ENCODE measurements around the gene FN1. TPM values are rescaled to one million over a fixed set of nuclear protein-coding genes. Genes with fewer than 3 reads are reported as not detected.

The FN1 gene
- total RNA-seq, 1 experiment from 2014 or later = 11.1 TPM

GRCh38 chr2:215461836-215462532, 26.1 kb upstream of the FN1 start:
- BruUV-seq (replicated peaks) = no TSS peak
- CTCF ChIA-PET = no interaction called here
- H3K9me2 ChIP-seq (ENCODE audit: insufficient read depth) = no peaks in the 10 kb centered on the region
- DNase-seq (ENCODE audit: low read depth, low spot score) = no peak
- TF ChIP-seq FOSL1 (IDR thresholded peaks at IDR 0.05; ENCODE audit: low read depth) (no peak), CBX3 (IDR thresholded peaks at IDR 0.05; ENCODE audit: low read depth) (no peak), RAD21 (IDR thresholded peaks at IDR 0.05; ENCODE audit: low read depth) (no peak)
- no peak overlapping the region for H3K4me2 ChIP-seq (ENCODE audit: low read length)
- POLR2A ChIA-PET = no interaction called here
- intact Hi-C loops (cut with micrococcal nuclease) = no loop called here
- no peaks in the 10 kb centered on the region for H3K4me1 ChIP-seq (ENCODE audit: control insufficient read depth in 1 of 2, insufficient read depth in 2 of 2, low read length in 2 of 2)
- no peak overlapping the region for H2AFZ ChIP-seq (ENCODE audit: low read depth, low read length, poor library complexity, severe bottlenecking)
- no peak for ATAC-seq
- no peaks in the 10 kb centered on the region for H3K27me3 ChIP-seq (ENCODE audit: insufficient read depth, low read length)
- H3K36me3 ChIP-seq (ENCODE audit: control insufficient read depth in 1 of 2, insufficient read depth in 2 of 2, low read length in 2 of 2) = no peaks in the 10 kb centered on the region
- H3K27ac ChIP-seq (ENCODE audit: low read depth, low read length) = no peak overlapping the region
- H3K9ac ChIP-seq (ENCODE audit: low read length) = no peak overlapping the region
- no peaks in the 10 kb centered on the region for H3K79me2 ChIP-seq (ENCODE audit: insufficient read depth, low read length)
- H3K9me3 ChIP-seq (ENCODE audit: control insufficient read depth in 1 of 2, insufficient read depth in 1 of 2, low read depth in 1 of 2, low read length in 2 of 2) = no peaks in the 10 kb centered on the region
- H4K20me1 ChIP-seq (ENCODE audit: insufficient read depth) = no peaks in the 10 kb centered on the region
- H3K4me3 ChIP-seq (replicated peaks in 1 of 2; ENCODE audit: low read depth in 1 of 2, low read length in 2 of 2) = no peak overlapping the region
- RAD21 ChIA-PET (ENCODE audit: low non-redundant PET in 1 of 2, low total read pairs in 2 of 2, uncharacterized antibody in 2 of 2, unreplicated experiment in 2 of 2) = no interaction called here

GRCh38 chr2:215460682-215461382, 25.0 kb upstream of the FN1 start:
- no TSS peak for BruUV-seq (replicated peaks)
- Histone ChIP-seq H3K79me2 (ENCODE audit: insufficient read depth, low read length) (no peaks in the 10 kb centered on the region), H3K36me3 (ENCODE audit: control insufficient read depth in 1 of 2, insufficient read depth in 2 of 2, low read length in 2 of 2) (no peaks in the 10 kb centered on the region), H3K27ac (ENCODE audit: low read depth, low read length) (no peak overlapping the region), H4K20me1 (ENCODE audit: insufficient read depth) (no peaks in the 10 kb centered on the region), H3K9me3 (ENCODE audit: control insufficient read depth in 1 of 2, insufficient read depth in 1 of 2, low read depth in 1 of 2, low read length in 2 of 2) (no peaks in the 10 kb centered on the region), H3K4me3 (replicated peaks in 1 of 2; ENCODE audit: low read depth in 1 of 2, low read length in 2 of 2) (no peak overlapping the region), H3K4me2 (ENCODE audit: low read length) (no peak overlapping the region), H3K4me1 (ENCODE audit: control insufficient read depth in 1 of 2, insufficient read depth in 2 of 2, low read length in 2 of 2) (no peaks in the 10 kb centered on the region), H3K27me3 (ENCODE audit: insufficient read depth, low read length) (no peaks in the 10 kb centered on the region), H2AFZ (ENCODE audit: low read depth, low read length, poor library complexity, severe bottlenecking) (no peak overlapping the region), H3K9ac (ENCODE audit: low read length) (no peak overlapping the region), H3K9me2 (ENCODE audit: insufficient read depth) (no peaks in the 10 kb centered on the region)
- intact Hi-C loops (cut with micrococcal nuclease) = no loop called here
- DNase-seq (ENCODE audit: low read depth, low spot score) = no peak
- POLR2A ChIA-PET = no interaction called here
- no peak for ATAC-seq
- TF ChIP-seq MAX (IDR thresholded peaks at IDR 0.05) (no peak), CTCF (IDR thresholded peaks at IDR 0.05 in 2 of 3, conservative IDR thresholded peaks at IDR 0.05 in 1 of 3; ENCODE audit: borderline replicate concordance in 1 of 3, insufficient read depth in 1 of 3, low read depth in 2 of 3, low read length in 2 of 3) (no peak), EGR1 (IDR thresholded peaks at IDR 0.05; ENCODE audit: low read depth) (no peak), EZH2phosphoT487 (IDR thresholded peaks at IDR 0.05; ENCODE audit: borderline replicate concordance) (no peak), RAD21 (IDR thresholded peaks at IDR 0.05; ENCODE audit: low read depth) (no peak), EZH2 (IDR thresholded peaks at IDR 0.05) (no peak), ELF1 (IDR thresholded peaks at IDR 0.05; ENCODE audit: borderline replicate concordance, low read depth) (no peak), SRF (IDR thresholded peaks at IDR 0.05; ENCODE audit: low read depth) (no peak), CEBPB (IDR thresholded peaks at IDR 0.05; ENCODE audit: low read depth) (no peak)
- RAD21 ChIA-PET (ENCODE audit: low non-redundant PET in 1 of 2, low total read pairs in 2 of 2, uncharacterized antibody in 2 of 2, unreplicated experiment in 2 of 2) = no interaction called here
- CTCF ChIA-PET = no interaction called here
